Esophagus muscularis mucosa (tissue), 4 donors: ENCODE data around the gene RER1. TPM values are rescaled to one million over a fixed set of nuclear protein-coding genes. Genes with fewer than 3 reads are reported as not detected.

Source experiments
- DNase-seq: peaks from one replicate; pipeline ENCODE4 v3.0.0-alpha.2; 2017; ENCODE audit errors: extremely low spot score
- H3K27ac ChIP-seq, 4 donors: fragments of 200-600 bp; sonication (generic); replicated peaks in 1 of 4; 1 replicate in 3 of 4; 2 replicates in 1 of 4; pipeline ENCODE4 v1.5.1; 2016 to 2019; ENCODE audit warnings: mild to moderate bottlenecking in 1 of 4
- H3K27me3 ChIP-seq, 4 donors: fragments of 200-600 bp; sonication (generic); one replicate each; pipeline versions ENCODE4 v1.5.1 to v1.6.0; 2016 to 2019
- H3K36me3 ChIP-seq, 4 donors: fragments of 200-600 bp; sonication (generic); one replicate each; pipeline ENCODE4 v1.5.1; 2016 to 2019
- H3K4me1 ChIP-seq, 4 donors: fragments of 200-600 bp; sonication (generic); one replicate each; pipeline ENCODE4 v1.5.1; 2016 to 2019
- H3K4me3 ChIP-seq, 4 donors: fragments of 200-600 bp; sonication (generic); 1 replicate in 2 of 4; 2 replicates in 2 of 4; pipeline ENCODE4 v1.5.1; 2016 to 2019; ENCODE audit warnings: mild to moderate bottlenecking in 4 of 4, moderate library complexity in 1 of 4
- H3K9me3 ChIP-seq, 4 donors: fragments of 200-600 bp; sonication (generic); 1 replicate in 3 of 4; 2 replicates in 1 of 4; pipeline ENCODE4 v1.5.1; 2016 to 2019
- EP300 ChIP-seq: sonication (generic); formaldehyde crosslinking; IDR thresholded peaks from one replicate; pipeline ENCODE4 v1.6.1; 2017; ENCODE audit warnings: antibody characterized with exemption
- POLR2A ChIP-seq: fragments of 450-650 bp; IDR thresholded peaks from one replicate; pipeline ENCODE4 v1.6.1; 2017; ENCODE audit warnings: antibody characterized with exemption, moderate library complexity, mild to moderate bottlenecking, low read depth
- POLR2AphosphoS5 ChIP-seq, 2 donors: sonication (generic); formaldehyde crosslinking; IDR thresholded peaks; one replicate each; pipeline ENCODE4 v1.6.1; 2017; ENCODE audit warnings: antibody characterized with exemption in 2 of 2
- WGBS: methylation state at CpG from one replicate; pipeline ENCODE4 v1.1.5; 2018; 5-methylcytosine and 5-hydroxymethylcytosine counted together
- intact Hi-C: fragments of 100-400 bp; cut with DNase I; formaldehyde crosslinking; loops from one replicate; pipeline ENCODE4 v1.15.1; 2023
- total RNA-seq, 4 donors: library from RNA; depleted of rRNA; stranded (reverse); fragments of >200 nt; gene quantifications; one replicate each; pipeline versions ENCODE4 v1.1.0 to v1.2.1, GENCODE V29; 2016
- TF ChIP-seq, protein P1 (sequence below), 3 experiments: fragments of 200-600 bp in 2 of 3; fragments of 450-650 bp in 1 of 3; sonication (generic) in 2 of 3; IDR thresholded peaks; one replicate each; pipeline ENCODE4 v1.5.1; 2017 to 2019; ENCODE audit warnings: antibody characterized with exemption in 3 of 3, mild to moderate bottlenecking in 2 of 3, moderate library complexity in 1 of 3

RER1 gene
- total RNA-seq, 4 donors from 2014 or later = 47.3 to 67.3 (median 56.4) TPM

GRCh38 chr1:2444138-2444591 is 52.5 kb downstream of the RER1 start:
- no peak overlapping the region for H3K27ac ChIP-seq
- H3K9me3 ChIP-seq = no peaks in the 10 kb centered on the region
- 46% methylated on average over 2 of the region's 27 CpGs for WGBS
- peaks cover 0 to 13% (median 2%) of the 10 kb centered on the region in 4 donors for H3K4me1 ChIP-seq
- H3K4me3 ChIP-seq = no peak overlapping the region
- intact Hi-C loops = no loop called here
- no peaks in the 10 kb centered on the region for H3K36me3 ChIP-seq
- DNase-seq = no peak
- H3K27me3 ChIP-seq = peaks cover 0 to 98% (median 26%) of the 10 kb centered on the region in 4 donors
- TF ChIP-seq POLR2AphosphoS5 (IDR thresholded peaks at IDR 0.05) (no peak), POLR2A (no peak), EP300 (no peak)
- TF ChIP-seq, protein P1, sequence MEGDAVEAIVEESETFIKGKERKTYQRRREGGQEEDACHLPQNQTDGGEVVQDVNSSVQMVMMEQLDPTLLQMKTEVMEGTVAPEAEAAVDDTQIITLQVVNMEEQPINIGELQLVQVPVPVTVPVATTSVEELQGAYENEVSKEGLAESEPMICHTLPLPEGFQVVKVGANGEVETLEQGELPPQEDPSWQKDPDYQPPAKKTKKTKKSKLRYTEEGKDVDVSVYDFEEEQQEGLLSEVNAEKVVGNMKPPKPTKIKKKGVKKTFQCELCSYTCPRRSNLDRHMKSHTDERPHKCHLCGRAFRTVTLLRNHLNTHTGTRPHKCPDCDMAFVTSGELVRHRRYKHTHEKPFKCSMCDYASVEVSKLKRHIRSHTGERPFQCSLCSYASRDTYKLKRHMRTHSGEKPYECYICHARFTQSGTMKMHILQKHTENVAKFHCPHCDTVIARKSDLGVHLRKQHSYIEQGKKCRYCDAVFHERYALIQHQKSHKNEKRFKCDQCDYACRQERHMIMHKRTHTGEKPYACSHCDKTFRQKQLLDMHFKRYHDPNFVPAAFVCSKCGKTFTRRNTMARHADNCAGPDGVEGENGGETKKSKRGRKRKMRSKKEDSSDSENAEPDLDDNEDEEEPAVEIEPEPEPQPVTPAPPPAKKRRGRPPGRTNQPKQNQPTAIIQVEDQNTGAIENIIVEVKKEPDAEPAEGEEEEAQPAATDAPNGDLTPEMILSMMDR (IDR thresholded peaks at IDR 0.05) = no peak

- no peak overlapping the region for H3K27ac ChIP-seq
- intact Hi-C loops = no loop called here
- H3K36me3 ChIP-seq = no peaks in the 10 kb centered on the region
- no peak for TF ChIP-seq POLR2A
- no peak for DNase-seq
- H3K9me3 ChIP-seq = no peaks in the 10 kb centered on the region
- peaks cover 0 to 97% (median 26%) of the 10 kb centered on the region in 4 donors for H3K27me3 ChIP-seq
- peaks cover 0 to 13% (median 2%) of the 10 kb centered on the region in 4 donors for H3K4me1 ChIP-seq
- no peak overlapping the region for H3K4me3 ChIP-seq
- 82% methylated on average over 8 of the region's 16 CpGs for WGBS
Observed at GRCh38 chr1:2445162-2445822, 53.7 kb downstream of the RER1 start.

- Histone ChIP-seq H3K27me3 (peaks cover 0 to 97% (median 26%) of the 10 kb centered on the region in 4 donors), H3K36me3 (no peaks in the 10 kb centered on the region), H3K9me3 (no peaks in the 10 kb centered on the region), H3K27ac (no peak overlapping the region), H3K4me1 (peaks cover 0 to 13% (median 2%) of the 10 kb centered on the region in 4 donors), H3K4me3 (no peak overlapping the region)
- WGBS = 92% methylated on average over 4 of the region's 15 CpGs
- intact Hi-C loops = no loop called here
- no peak for DNase-seq
- TF ChIP-seq, protein P1 (IDR thresholded peaks at IDR 0.05) = no peak
- no peak for TF ChIP-seq EP300
- TF ChIP-seq POLR2AphosphoS5 (IDR thresholded peaks at IDR 0.05) = no peak
Observed at GRCh38 chr1:2445823-2446215, 54.2 kb downstream of the RER1 start.

DNA sequence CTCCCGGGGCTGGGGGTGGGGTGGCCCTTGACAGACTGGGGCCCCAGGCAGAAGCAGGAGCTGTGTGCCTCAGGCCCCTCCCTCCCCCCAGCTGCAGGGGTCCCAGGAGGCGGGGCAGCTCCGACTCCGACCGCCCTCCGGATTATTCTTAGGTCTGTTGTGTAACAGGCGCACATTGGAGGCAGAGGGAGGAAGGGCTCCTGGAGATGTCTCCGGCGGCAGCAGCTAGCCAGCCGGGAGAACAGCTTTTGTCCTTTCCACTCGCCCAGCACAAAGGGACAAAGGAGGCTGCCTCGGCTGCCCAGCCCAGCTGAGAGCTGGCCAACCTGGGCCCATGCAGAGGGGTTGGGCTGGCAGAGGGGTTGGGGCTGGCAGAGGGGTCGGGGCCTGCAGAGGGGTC is 54.8 kb downstream of the RER1 start:
- intact Hi-C loops = no loop called here
- DNase-seq = no peak
- no peak for TF ChIP-seq EP300
- no peak for TF ChIP-seq POLR2A
- TF ChIP-seq, protein P1 (IDR thresholded peaks at IDR 0.05) = no peak
- TF ChIP-seq POLR2AphosphoS5 (IDR thresholded peaks at IDR 0.05) = no peak
- peaks cover 0 to 13% (median 2%) of the 10 kb centered on the region in 4 donors for H3K4me1 ChIP-seq
- 16% methylated on average over 13 of the region's 13 CpGs for WGBS
- H3K9me3 ChIP-seq = no peaks in the 10 kb centered on the region
- H3K36me3 ChIP-seq = no peaks in the 10 kb centered on the region
- H3K27me3 ChIP-seq = peaks cover 0 to 97% (median 26%) of the 10 kb centered on the region in 4 donors
- no peak overlapping the region for H3K27ac ChIP-seq
- no peak overlapping the region for H3K4me3 ChIP-seq

DNA sequence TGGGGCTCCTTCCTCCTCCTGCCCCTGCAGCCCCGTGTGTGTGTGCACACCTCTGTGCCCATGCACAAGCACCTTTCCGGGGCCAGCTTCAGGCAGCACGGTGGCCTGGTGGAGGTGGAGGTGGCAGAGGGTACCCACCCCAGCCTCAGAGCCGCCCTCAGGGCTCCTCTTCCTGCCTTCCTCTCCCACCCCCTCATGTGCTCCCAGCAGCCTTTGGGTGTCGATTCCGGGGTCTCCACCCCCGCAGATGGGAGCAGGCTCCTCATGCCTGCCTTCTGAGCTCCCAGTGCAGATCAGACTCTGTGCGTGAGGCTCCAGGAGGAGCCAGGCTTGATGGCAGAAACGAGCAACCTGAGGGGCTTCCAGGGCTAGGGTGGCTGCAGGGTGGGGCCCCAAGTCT is 55.2 kb downstream of the RER1 start:
- intact Hi-C loops = no loop called here

More for the DNA sequence above, 55.2 kb downstream of the RER1 start:
- H3K36me3 ChIP-seq = no peaks in the 10 kb centered on the region
- H3K27ac ChIP-seq = no peak overlapping the region
- H3K27me3 ChIP-seq = peaks cover 0 to 97% (median 24%) of the 10 kb centered on the region in 4 donors
- peaks cover 0 to 13% (median 2%) of the 10 kb centered on the region in 4 donors for H3K4me1 ChIP-seq
- DNase-seq = no peak
- H3K9me3 ChIP-seq = no peaks in the 10 kb centered on the region
- H3K4me3 ChIP-seq = no peak overlapping the region
- WGBS = 53% methylated on average over 6 of the region's 9 CpGs
- no peak for TF ChIP-seq POLR2A
- TF ChIP-seq POLR2AphosphoS5 (IDR thresholded peaks at IDR 0.05) = no peak
- no peak for TF ChIP-seq EP300
- TF ChIP-seq, protein P1 (IDR thresholded peaks at IDR 0.05) = no peak
